Measurements from ENCODE around the gene HIPK3.
"Not testable (repeated sequence)": the region's sequence is repeated elsewhere in the genome, so short reads cannot be mapped to it uniquely, and the experiment has no call there.

Gene HIPK3

GRCh38 chr11:33350287-33350686 lies 93.1 kb downstream of the HIPK3 start:
- 0 out of 2 replicates have a peak, but pooled peaks cover 2% of the 10 kb centered on the region for H3K36me3 ChIP-seq

DNA sequence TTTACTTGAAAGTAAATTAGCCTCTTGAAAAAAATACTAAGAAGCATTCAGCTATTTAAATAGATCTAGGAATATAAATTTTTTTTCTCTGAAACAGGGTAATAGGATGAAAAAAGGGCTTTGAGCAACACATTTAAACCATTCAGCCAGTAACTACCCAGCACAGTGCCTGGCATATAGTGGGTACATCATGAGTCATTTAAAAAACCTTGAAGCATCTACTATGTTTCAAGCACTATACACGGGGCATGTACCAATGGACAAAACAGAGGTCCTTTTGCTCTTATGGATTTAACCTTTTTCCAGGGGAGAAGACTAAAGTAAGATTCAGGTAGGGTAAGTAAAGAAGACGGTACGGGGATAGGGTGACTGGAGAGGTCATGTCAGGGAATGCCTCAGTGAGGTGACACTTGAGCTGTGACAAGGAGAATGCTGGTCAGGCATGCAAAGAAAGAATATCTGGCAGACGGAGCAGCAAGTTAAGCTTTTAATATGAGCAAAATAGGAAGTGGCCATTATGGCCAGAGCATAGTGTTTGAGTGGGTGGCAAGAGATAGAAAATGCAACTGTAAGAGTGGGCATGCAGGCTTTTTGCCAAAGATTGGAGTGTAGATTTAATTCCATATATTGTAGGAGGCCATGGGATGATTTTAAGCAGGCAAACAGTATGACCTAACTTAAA lies 101.1 kb downstream of the HIPK3 start:
- no peak for TF ChIP-seq CTCF (IDR thresholded peaks at IDR 0.05; ENCODE audit: low read depth, low read length)
- no peaks in the 10 kb centered on the region for H3K4me1 ChIP-seq
- H3K36me3 ChIP-seq, result no peaks in the 10 kb centered on the region
- no peak overlapping the region for H3K4me3 ChIP-seq (ENCODE audit: low read depth, low read length)
- no peaks in the 10 kb centered on the region for H3K27me3 ChIP-seq
- H3K9me3 ChIP-seq, result no peaks in the 10 kb centered on the region
- no peak for DNase-seq

More at GRCh38 chr11:33350287-33350686, 93.1 kb downstream of the HIPK3 start:
- Histone ChIP-seq H3K9me3 (no peaks in the 10 kb centered on the region), H3K27me3 (no peaks in the 10 kb centered on the region), H3K4me3 (ENCODE audit: low read depth, low read length) (no peak overlapping the region), H3K4me1 (no peaks in the 10 kb centered on the region)
- DNase-seq, result no peak
- no peak for TF ChIP-seq CTCF (IDR thresholded peaks at IDR 0.05; ENCODE audit: low read depth, low read length)

DNA sequence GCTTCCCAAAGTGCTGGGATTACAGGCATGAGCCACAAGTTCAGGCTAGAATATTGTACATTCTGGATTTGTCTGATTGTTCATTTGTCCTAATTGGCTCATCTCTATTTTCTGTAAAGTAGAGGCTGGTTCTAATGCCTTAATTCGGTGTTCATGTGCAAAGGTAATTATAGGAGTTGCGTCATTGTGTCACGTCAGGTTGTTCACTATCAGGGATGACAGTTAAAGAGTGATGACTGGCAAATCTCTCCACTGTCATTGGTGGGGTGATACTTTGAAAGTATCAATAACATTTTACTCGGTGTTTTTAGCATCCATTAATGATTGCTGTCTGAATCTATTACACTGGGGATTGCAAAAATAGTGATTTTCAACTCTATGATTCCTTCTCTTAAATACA lies 103.5 kb downstream of the HIPK3 start:
- no peak for DNase-seq
- Histone ChIP-seq H3K9me3 (no peaks in the 10 kb centered on the region), H3K36me3 (no peaks in the 10 kb centered on the region), H3K4me3 (ENCODE audit: low read depth, low read length) (no peak overlapping the region), H3K4me1 (no peaks in the 10 kb centered on the region), H3K27me3 (no peaks in the 10 kb centered on the region)
- no peak for TF ChIP-seq CTCF (IDR thresholded peaks at IDR 0.05; ENCODE audit: low read depth, low read length)

DNA sequence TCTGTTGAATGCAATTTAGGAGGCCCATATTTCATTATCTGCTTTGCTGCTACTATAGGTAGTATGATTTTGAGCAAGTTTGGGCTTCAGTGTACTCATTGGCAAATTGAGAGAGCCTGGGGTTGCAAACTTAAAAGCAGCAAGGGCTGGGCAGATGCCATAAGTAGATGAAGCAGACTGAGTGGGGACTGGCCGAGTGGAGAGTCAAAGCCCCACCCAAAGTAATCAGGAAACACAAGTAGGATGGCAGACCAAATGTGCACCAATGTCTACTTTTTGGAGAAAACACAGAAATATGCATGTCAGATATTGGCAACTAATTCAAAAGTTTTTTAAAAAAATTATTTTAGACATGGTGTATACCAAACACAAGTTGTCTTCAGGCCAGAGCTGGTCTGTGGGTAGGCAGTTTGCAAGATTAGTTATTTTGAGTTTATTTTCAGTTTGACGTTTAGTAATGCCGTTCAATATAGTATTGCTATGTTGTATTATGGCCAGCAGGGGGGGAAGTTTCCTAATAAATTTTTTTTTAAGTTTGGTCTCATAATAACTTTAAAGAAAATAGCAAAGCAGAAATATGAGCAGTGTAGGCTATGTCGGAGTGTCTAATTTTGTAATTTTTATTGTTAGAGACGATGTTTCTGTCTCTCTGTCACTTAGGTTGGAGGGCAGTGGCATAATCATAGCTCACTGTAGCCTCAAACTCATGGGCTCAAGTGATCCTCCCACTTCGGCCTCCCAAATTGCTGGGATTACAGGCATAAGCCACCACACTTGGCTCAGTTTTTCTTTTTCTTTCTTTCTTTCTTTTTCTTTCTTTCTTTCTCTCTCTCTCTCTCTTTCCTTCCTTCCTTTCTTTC lies 105.1 kb downstream of the HIPK3 start:
- TF ChIP-seq CTCF (IDR thresholded peaks at IDR 0.05; ENCODE audit: low read depth, low read length), result peak; percentile 30
- no peak for DNase-seq
- H3K4me3 ChIP-seq (ENCODE audit: low read depth, low read length), result no peak overlapping the region
- H3K9me3 ChIP-seq, result no peaks in the 10 kb centered on the region
- no peaks in the 10 kb centered on the region for H3K4me1 ChIP-seq
- H3K27me3 ChIP-seq, result no peaks in the 10 kb centered on the region
- no peaks in the 10 kb centered on the region for H3K36me3 ChIP-seq

DNA sequence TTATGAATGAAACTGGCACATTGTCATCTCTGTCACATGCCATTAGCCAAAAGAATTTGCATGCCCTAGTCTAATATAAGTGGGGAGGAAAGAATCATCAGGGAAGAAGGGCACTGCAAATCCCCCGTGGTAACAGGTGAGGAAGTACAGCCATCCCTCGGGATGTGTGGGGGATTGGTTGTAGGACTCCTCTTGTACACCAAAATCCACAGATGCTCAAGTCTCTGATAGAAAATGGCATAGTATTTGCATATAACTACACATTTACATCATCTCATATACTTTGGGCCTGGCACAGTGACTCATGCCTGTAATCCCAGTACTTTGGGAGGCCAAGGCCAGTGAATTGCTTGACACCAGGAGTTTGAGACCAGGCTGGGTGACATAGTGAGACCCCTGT lies 109.7 kb downstream of the HIPK3 start:
- Histone ChIP-seq H3K9me3 (no peaks in the 10 kb centered on the region), H3K36me3 (no peaks in the 10 kb centered on the region), H3K4me3 (ENCODE audit: low read depth, low read length) (no peak overlapping the region), H3K4me1 (no peaks in the 10 kb centered on the region), H3K27me3 (no peaks in the 10 kb centered on the region)
- TF ChIP-seq CTCF (IDR thresholded peaks at IDR 0.05; ENCODE audit: low read depth, low read length), result no peak
- DNase-seq, result no peak

- not testable (repeated sequence) for H3K4me3 ChIP-seq (ENCODE audit: low read depth, low read length); DNase-seq; H3K27me3 ChIP-seq; H3K9me3 ChIP-seq; H3K36me3 ChIP-seq; H3K4me1 ChIP-seq
Measured at GRCh38 chr11:33368475-33368874, 111.3 kb downstream of the HIPK3 start.

Data from BE2C (cell line).